Mesenchymal stem cell (in vitro differentiated cells and primary cell): ENCODE data around the gene ZDHHC13.

Experiments
- DNase-seq: peaks from one replicate; pipeline ENCODE4 v3.0.0-alpha.2; 2013
- H2AFZ ChIP-seq: one replicate; pipeline ENCODE4 v1.6.1; 2013; ENCODE audit warnings: low read depth, mild to moderate bottlenecking, control low read depth, inconsistent platforms, low read length, moderate library complexity
- H2AK5ac ChIP-seq: 2 replicates; pipeline ENCODE4 v1.6.1; 2013; ENCODE audit warnings: low read length, moderate library complexity, mild to moderate bottlenecking, inconsistent platforms; ENCODE audit not compliant: severe bottlenecking
- H2BK120ac ChIP-seq: one replicate; pipeline ENCODE4 v1.6.1; 2013; ENCODE audit warnings: low read depth, mild to moderate bottlenecking, inconsistent platforms, low read length, moderate library complexity
- H2BK12ac ChIP-seq, 2 experiments: one replicate each; pipeline ENCODE4 v1.6.1; 2013; ENCODE audit warnings: inconsistent platforms in 2 of 2, low read length in 2 of 2, mild to moderate bottlenecking in 2 of 2, moderate library complexity in 2 of 2, control low read depth in 1 of 2
- H2BK15ac ChIP-seq: one replicate; pipeline ENCODE4 v1.6.1; 2013; ENCODE audit warnings: mild to moderate bottlenecking, low read depth, inconsistent platforms; ENCODE audit not compliant: poor library complexity, severe bottlenecking
- H2BK5ac ChIP-seq: 2 replicates; pipeline ENCODE4 v1.6.1; 2013; ENCODE audit warnings: low read depth, mild to moderate bottlenecking, low read length, control low read depth, inconsistent platforms; ENCODE audit not compliant: poor library complexity, severe bottlenecking
- H3K14ac ChIP-seq, 2 experiments: one replicate each; pipeline ENCODE4 v1.6.1; 2013; ENCODE audit warnings: inconsistent platforms in 2 of 2, low read length in 2 of 2, control low read depth in 1 of 2, mild to moderate bottlenecking in 1 of 2, moderate library complexity in 1 of 2
- H3K18ac ChIP-seq, 2 experiments: one replicate each; pipeline ENCODE4 v1.6.1; 2013; ENCODE audit warnings: inconsistent platforms in 2 of 2, low read length in 2 of 2, control low read depth in 1 of 2, low read depth in 1 of 2, mild to moderate bottlenecking in 1 of 2
- H3K23ac ChIP-seq, 2 experiments: one replicate each; pipeline ENCODE4 v1.6.1; 2013; ENCODE audit warnings: inconsistent platforms in 2 of 2, low read length in 2 of 2, mild to moderate bottlenecking in 2 of 2, moderate library complexity in 2 of 2, control low read depth in 1 of 2
- H3K27ac ChIP-seq: 2 replicates; pipeline ENCODE4 v1.5.1; 2013; ENCODE audit warnings: mild to moderate bottlenecking, moderate library complexity, low read length, control low read depth, inconsistent platforms; ENCODE audit not compliant: poor library complexity, severe bottlenecking
- H3K27me3 ChIP-seq, 2 experiments: 2 replicates each; pipeline versions ENCODE4 v1.6.1 to v1.7.0; 2013; ENCODE audit warnings: low read length in 2 of 2, mild to moderate bottlenecking in 2 of 2, moderate library complexity in 2 of 2, control low read depth in 1 of 2, inconsistent platforms in 1 of 2; ENCODE audit not compliant: control insufficient read depth in 1 of 2, insufficient read depth in 1 of 2
- H3K36me3 ChIP-seq, 2 experiments: 2 replicates each; pipeline versions ENCODE4 v1.6.1 to v1.7.0; 2013; ENCODE audit warnings: low read length in 2 of 2, control low read depth in 1 of 2, inconsistent platforms in 1 of 2, low read depth in 1 of 2, mild to moderate bottlenecking in 1 of 2; ENCODE audit not compliant: insufficient read depth in 2 of 2, control insufficient read depth in 1 of 2
- H3K4ac ChIP-seq, 2 experiments: one replicate each; pipeline ENCODE4 v1.6.1; 2013; ENCODE audit warnings: inconsistent platforms in 2 of 2, low read length in 2 of 2, mild to moderate bottlenecking in 2 of 2, moderate library complexity in 2 of 2, control low read depth in 1 of 2, low read depth in 1 of 2
- H3K4me1 ChIP-seq: 2 replicates; pipeline ENCODE4 v1.6.1; 2013; ENCODE audit warnings: low read depth, low read length, control low read depth; ENCODE audit not compliant: control insufficient read depth, insufficient read depth
- H3K4me2 ChIP-seq: 2 replicates; pipeline ENCODE4 v1.6.1; 2013; ENCODE audit warnings: low read length, mild to moderate bottlenecking, inconsistent platforms; ENCODE audit not compliant: poor library complexity, severe bottlenecking
- H3K4me3 ChIP-seq, 2 experiments: 2 replicates each; pipeline versions ENCODE4 v1.5.1 to v1.7.0; 2013; ENCODE audit warnings: low read length in 2 of 2, mild to moderate bottlenecking in 2 of 2, control low read depth in 1 of 2, low read depth in 1 of 2; ENCODE audit not compliant: insufficient read depth in 1 of 2
- H3K79me1 ChIP-seq: replicated peaks from 2 replicates; pipeline ENCODE4 v1.6.1; 2013; ENCODE audit warnings: mild to moderate bottlenecking, control low read depth, low read length, inconsistent platforms; ENCODE audit not compliant: poor library complexity, severe bottlenecking
- H3K9ac ChIP-seq: 2 replicates; pipeline ENCODE4 v1.7.0; 2013; ENCODE audit warnings: mild to moderate bottlenecking, low read length, moderate library complexity
- H3K9me3 ChIP-seq: 2 replicates; pipeline ENCODE4 v1.7.0; 2013; ENCODE audit warnings: mild to moderate bottlenecking, low read length; ENCODE audit not compliant: control insufficient read depth
- H4K8ac ChIP-seq: one replicate; pipeline ENCODE4 v1.6.1; 2013; ENCODE audit warnings: inconsistent platforms, mild to moderate bottlenecking, low read length, moderate library complexity
- H4K91ac ChIP-seq: one replicate; pipeline ENCODE4 v1.6.1; 2013; ENCODE audit warnings: mild to moderate bottlenecking, low read length, inconsistent platforms
- WGBS: methylation state at CpG from one replicate; pipeline ENCODE4 v1.1.7; 2013; ENCODE audit warnings: mixed read lengths; 5-methylcytosine and 5-hydroxymethylcytosine counted together

Gene ZDHHC13

GRCh38 chr11:19183646-19184045, 66.7 kb downstream of the ZDHHC13 start:
- Histone ChIP-seq H2BK12ac (no peak overlapping the region), H2BK120ac (no peak overlapping the region), H3K9me3 (no peaks in the 10 kb centered on the region), H3K18ac (no peak overlapping the region), H2AK5ac (no peak overlapping the region), H3K4me1 (no peaks in the 10 kb centered on the region), H2AFZ (no peak overlapping the region), H4K91ac (no peak overlapping the region), H3K27me3 (no peaks in the 10 kb centered on the region), H2BK5ac (no peak overlapping the region), H3K9ac (no peak overlapping the region), H3K27ac (no peak overlapping the region), H4K8ac (no peak overlapping the region), H3K23ac (no peak overlapping the region), H3K14ac (no peak overlapping the region), H3K4ac (no peak overlapping the region), H3K4me2 (no peak overlapping the region), H3K4me3 (no peak overlapping the region), H2BK15ac (no peak overlapping the region), H3K79me1 (no peaks in the 10 kb centered on the region), H3K36me3 (no peaks in the 10 kb centered on the region)
- WGBS, result 94% methylated on average over 6 of the region's 7 CpGs
- no peak for DNase-seq

- H3K27me3 ChIP-seq, result no peaks in the 10 kb centered on the region
- no peak overlapping the region for H2AK5ac ChIP-seq
- H3K36me3 ChIP-seq, result no peaks in the 10 kb centered on the region
- no peak overlapping the region for H4K8ac ChIP-seq
- H3K4me2 ChIP-seq, result no peak overlapping the region
- H4K91ac ChIP-seq, result no peak overlapping the region
- no peak overlapping the region for H2BK12ac ChIP-seq
- H3K23ac ChIP-seq, result no peak overlapping the region
- DNase-seq, result no peak
- H3K79me1 ChIP-seq, result no peaks in the 10 kb centered on the region
- H3K27ac ChIP-seq, result no peak overlapping the region
- no peak overlapping the region for H2BK15ac ChIP-seq
- H3K4me1 ChIP-seq, result no peaks in the 10 kb centered on the region
- WGBS, result 97% methylated on average over 2 of the region's 2 CpGs
- H3K4ac ChIP-seq, result no peak overlapping the region
- H3K9ac ChIP-seq, result no peak overlapping the region
- no peak overlapping the region for H2BK120ac ChIP-seq
- H2BK5ac ChIP-seq, result no peak overlapping the region
- no peak overlapping the region for H2AFZ ChIP-seq
- H3K14ac ChIP-seq, result no peak overlapping the region
- no peak overlapping the region for H3K4me3 ChIP-seq
- H3K9me3 ChIP-seq, result no peaks in the 10 kb centered on the region
- no peak overlapping the region for H3K18ac ChIP-seq
Observed at GRCh38 chr11:19185036-19185435, 68.1 kb downstream of the ZDHHC13 start.

DNA sequence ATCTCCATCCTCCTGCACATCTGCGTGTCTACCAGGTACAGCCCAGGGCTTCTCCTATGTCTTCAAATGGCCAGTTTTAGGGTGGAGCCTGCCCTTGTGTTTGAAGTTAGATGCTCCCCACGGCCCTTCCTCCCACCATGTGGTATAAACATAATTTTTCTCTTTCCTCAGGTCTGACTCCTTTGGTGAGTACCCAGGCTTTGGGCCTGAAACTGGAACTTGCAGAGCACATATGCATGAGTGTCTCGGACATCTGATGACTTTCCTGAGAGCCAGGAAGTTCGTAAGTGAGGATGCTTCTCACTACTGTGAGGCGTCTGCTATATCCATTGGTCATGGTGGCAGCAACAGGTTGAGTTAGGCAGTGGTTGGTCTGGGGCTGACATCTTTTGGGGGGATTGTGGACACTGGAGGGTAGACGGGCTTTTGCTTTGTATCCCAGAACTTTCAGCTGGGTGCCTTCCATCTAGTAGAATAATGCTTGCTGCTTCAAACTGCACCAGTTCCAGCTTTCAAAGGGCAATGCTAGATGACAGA, 68.6 kb downstream of the ZDHHC13 start:
- no peak overlapping the region for H3K4me2 ChIP-seq
- WGBS, result 75% methylated on average over 6 of the region's 6 CpGs
- no peak overlapping the region for H3K14ac ChIP-seq
- no peaks in the 10 kb centered on the region for H3K79me1 ChIP-seq
- DNase-seq, result no peak
- H3K18ac ChIP-seq, result no peak overlapping the region
- H3K23ac ChIP-seq, result no peak overlapping the region
- H3K4me1 ChIP-seq, result no peaks in the 10 kb centered on the region
- no peaks in the 10 kb centered on the region for H3K36me3 ChIP-seq
- H3K27me3 ChIP-seq, result no peaks in the 10 kb centered on the region
- H3K9me3 ChIP-seq, result no peaks in the 10 kb centered on the region
- no peak overlapping the region for H3K27ac ChIP-seq
- no peak overlapping the region for H2BK5ac ChIP-seq
- no peak overlapping the region for H2AFZ ChIP-seq
- no peak overlapping the region for H2BK120ac ChIP-seq
- H3K4me3 ChIP-seq, result no peak overlapping the region
- no peak overlapping the region for H2BK15ac ChIP-seq
- H4K91ac ChIP-seq, result no peak overlapping the region
- no peak overlapping the region for H4K8ac ChIP-seq
- no peak overlapping the region for H3K9ac ChIP-seq
- H2BK12ac ChIP-seq, result no peak overlapping the region
- H2AK5ac ChIP-seq, result no peak overlapping the region
- H3K4ac ChIP-seq, result no peak overlapping the region

- Histone ChIP-seq H3K4me1 (no peaks in the 10 kb centered on the region), H4K8ac (no peak overlapping the region), H2BK12ac (no peak overlapping the region), H3K9me3 (no peaks in the 10 kb centered on the region), H3K4ac (no peak overlapping the region), H2BK5ac (no peak overlapping the region), H2BK120ac (no peak overlapping the region), H3K27me3 (peaks cover 0 to 3% of the 10 kb centered on the region in 2 experiments), H3K4me3 (no peak overlapping the region), H3K79me1 (no peaks in the 10 kb centered on the region), H2AFZ (no peak overlapping the region), H3K23ac (no peak overlapping the region), H3K27ac (no peak overlapping the region), H3K36me3 (no peaks in the 10 kb centered on the region), H3K14ac (no peak overlapping the region), H3K18ac (no peak overlapping the region), H3K9ac (no peak overlapping the region), H2BK15ac (no peak overlapping the region), H2AK5ac (no peak overlapping the region), H4K91ac (no peak overlapping the region), H3K4me2 (no peak overlapping the region)
- peak; percentile 32 for DNase-seq
- WGBS, result 55% methylated on average over 5 of the region's 5 CpGs
Observed at GRCh38 chr11:19187114-19187832, 70.3 kb downstream of the ZDHHC13 start.
